ENCODE data around the gene HSBP1L1.

The HSBP1L1 gene

GRCh38 chr18:79940814-79941472 lies 23.5 kb upstream of the HSBP1L1 start:
- H3K9me3 ChIP-seq (ENCODE audit: control insufficient read depth in 1 of 2, low read length in 2 of 2), result peaks cover 0 to 3% of the 10 kb centered on the region in 2 donors
- H3K27me3 ChIP-seq (ENCODE audit: low read depth, low read length), result no peaks in the 10 kb centered on the region
- no peak overlapping the region for H3K27ac ChIP-seq (ENCODE audit: low read length)
- peaks cover 20 to 45% of the 10 kb centered on the region in 2 donors for H3K36me3 ChIP-seq (ENCODE audit: control insufficient read depth in 1 of 2, insufficient read depth in 2 of 2, low read length in 2 of 2)
- no peak overlapping the region for H3K4me3 ChIP-seq (ENCODE audit: low read depth in 1 of 2, low read length in 2 of 2)
- H3K4me1 ChIP-seq (ENCODE audit: control insufficient read depth in 1 of 2, insufficient read depth in 2 of 2, low read length in 2 of 2), result peaks cover 0 to 19% of the 10 kb centered on the region in 2 donors

GRCh38 chr18:79941473-79942119 lies 22.8 kb upstream of the HSBP1L1 start:
- no peak overlapping the region for H3K27ac ChIP-seq (ENCODE audit: low read length)
- peaks cover 0 to 3% of the 10 kb centered on the region in 2 donors for H3K9me3 ChIP-seq (ENCODE audit: control insufficient read depth in 1 of 2, low read length in 2 of 2)
- peaks cover 0 to 19% of the 10 kb centered on the region in 2 donors for H3K4me1 ChIP-seq (ENCODE audit: control insufficient read depth in 1 of 2, insufficient read depth in 2 of 2, low read length in 2 of 2)
- H3K4me3 ChIP-seq (ENCODE audit: low read depth in 1 of 2, low read length in 2 of 2), result no peak overlapping the region
- no peaks in the 10 kb centered on the region for H3K27me3 ChIP-seq (ENCODE audit: low read depth, low read length)
- peaks cover 20 to 45% of the 10 kb centered on the region in 2 donors for H3K36me3 ChIP-seq (ENCODE audit: control insufficient read depth in 1 of 2, insufficient read depth in 2 of 2, low read length in 2 of 2)

- no peak overlapping the region for H3K4me3 ChIP-seq (ENCODE audit: low read depth in 1 of 2, low read length in 2 of 2)
- H3K9me3 ChIP-seq (ENCODE audit: control insufficient read depth in 1 of 2, low read length in 2 of 2), result peaks cover 0 to 3% of the 10 kb centered on the region in 2 donors
- H3K27ac ChIP-seq (ENCODE audit: low read length), result no peak overlapping the region
- H3K4me1 ChIP-seq (ENCODE audit: control insufficient read depth in 1 of 2, insufficient read depth in 2 of 2, low read length in 2 of 2), result peaks cover 0 to 23% of the 10 kb centered on the region in 2 donors
- H3K36me3 ChIP-seq (ENCODE audit: control insufficient read depth in 1 of 2, insufficient read depth in 2 of 2, low read length in 2 of 2), result peaks cover 20 to 43% of the 10 kb centered on the region in 2 donors
- H3K27me3 ChIP-seq (ENCODE audit: low read depth, low read length), result no peaks in the 10 kb centered on the region
Observed at GRCh38 chr18:79942211-79942610, 22.2 kb upstream of the HSBP1L1 start.

- H3K36me3 ChIP-seq (ENCODE audit: control insufficient read depth in 1 of 2, insufficient read depth in 2 of 2, low read length in 2 of 2), result peaks cover 20 to 37% of the 10 kb centered on the region in 2 donors
- no peak overlapping the region for H3K27ac ChIP-seq (ENCODE audit: low read length)
- peaks cover 0 to 23% of the 10 kb centered on the region in 2 donors for H3K4me1 ChIP-seq (ENCODE audit: control insufficient read depth in 1 of 2, insufficient read depth in 2 of 2, low read length in 2 of 2)
Observed at GRCh38 chr18:79942786-79943607, 21.4 kb upstream of the HSBP1L1 start.

GRCh38 chr18:79943608-79944125 lies 20.8 kb upstream of the HSBP1L1 start:
- Histone ChIP-seq H3K27ac (ENCODE audit: low read length) (no peak overlapping the region), H3K36me3 (ENCODE audit: control insufficient read depth in 1 of 2, insufficient read depth in 2 of 2, low read length in 2 of 2) (peaks cover 20 to 34% of the 10 kb centered on the region in 2 donors), H3K4me1 (ENCODE audit: control insufficient read depth in 1 of 2, insufficient read depth in 2 of 2, low read length in 2 of 2) (peaks cover 0 to 23% of the 10 kb centered on the region in 2 donors)

More at GRCh38 chr18:79942786-79943607, 21.4 kb upstream of the HSBP1L1 start:
- H3K27me3 ChIP-seq (ENCODE audit: low read depth, low read length), result no peaks in the 10 kb centered on the region
- peaks cover 0 to 3% of the 10 kb centered on the region in 2 donors for H3K9me3 ChIP-seq (ENCODE audit: control insufficient read depth in 1 of 2, low read length in 2 of 2)
- H3K4me3 ChIP-seq (ENCODE audit: low read depth in 1 of 2, low read length in 2 of 2), result no peak overlapping the region

GRCh38 chr18:79944126-79944731 lies 20.2 kb upstream of the HSBP1L1 start:
- Histone ChIP-seq H3K4me1 (ENCODE audit: control insufficient read depth in 1 of 2, insufficient read depth in 2 of 2, low read length in 2 of 2) (peaks cover 4 to 28% of the 10 kb centered on the region in 2 donors), H3K4me3 (ENCODE audit: low read depth in 1 of 2, low read length in 2 of 2) (no peak overlapping the region), H3K36me3 (ENCODE audit: control insufficient read depth in 1 of 2, insufficient read depth in 2 of 2, low read length in 2 of 2) (peaks cover 20 to 34% of the 10 kb centered on the region in 2 donors), H3K27me3 (ENCODE audit: low read depth, low read length) (no peaks in the 10 kb centered on the region), H3K27ac (ENCODE audit: low read length) (no peak overlapping the region), H3K9me3 (ENCODE audit: control insufficient read depth in 1 of 2, low read length in 2 of 2) (peaks cover 0 to 3% of the 10 kb centered on the region in 2 donors)

More at GRCh38 chr18:79943608-79944125, 20.8 kb upstream of the HSBP1L1 start:
- Histone ChIP-seq H3K27me3 (ENCODE audit: low read depth, low read length) (no peaks in the 10 kb centered on the region), H3K4me3 (ENCODE audit: low read depth in 1 of 2, low read length in 2 of 2) (no peak overlapping the region), H3K9me3 (ENCODE audit: control insufficient read depth in 1 of 2, low read length in 2 of 2) (peaks cover 0 to 3% of the 10 kb centered on the region in 2 donors)

GRCh38 chr18:79944746-79945117 lies 19.7 kb upstream of the HSBP1L1 start:
- peaks cover 20 to 34% of the 10 kb centered on the region in 2 donors for H3K36me3 ChIP-seq (ENCODE audit: control insufficient read depth in 1 of 2, insufficient read depth in 2 of 2, low read length in 2 of 2)
- no peak overlapping the region for H3K4me3 ChIP-seq (ENCODE audit: low read depth in 1 of 2, low read length in 2 of 2)
- H3K27me3 ChIP-seq (ENCODE audit: low read depth, low read length), result no peaks in the 10 kb centered on the region
- H3K27ac ChIP-seq (ENCODE audit: low read length), result no peak overlapping the region
- H3K9me3 ChIP-seq (ENCODE audit: control insufficient read depth in 1 of 2, low read length in 2 of 2), result peaks cover 0 to 3% of the 10 kb centered on the region in 2 donors
- H3K4me1 ChIP-seq (ENCODE audit: control insufficient read depth in 1 of 2, insufficient read depth in 2 of 2, low read length in 2 of 2), result peaks cover 4 to 33% of the 10 kb centered on the region in 2 donors

GRCh38 chr18:79945118-79946042 lies 19.1 kb upstream of the HSBP1L1 start:
- Histone ChIP-seq H3K27me3 (ENCODE audit: low read depth, low read length) (no peaks in the 10 kb centered on the region), H3K4me1 (ENCODE audit: control insufficient read depth in 1 of 2, insufficient read depth in 2 of 2, low read length in 2 of 2) (peaks cover 4 to 40% of the 10 kb centered on the region in 2 donors), H3K9me3 (ENCODE audit: control insufficient read depth in 1 of 2, low read length in 2 of 2) (no peaks in the 10 kb centered on the region), H3K36me3 (ENCODE audit: control insufficient read depth in 1 of 2, insufficient read depth in 2 of 2, low read length in 2 of 2) (peaks cover 20 to 34% of the 10 kb centered on the region in 2 donors), H3K27ac (ENCODE audit: low read length) (no peak overlapping the region), H3K4me3 (ENCODE audit: low read depth in 1 of 2, low read length in 2 of 2) (no peak overlapping the region)

- Histone ChIP-seq H3K27ac (ENCODE audit: low read length) (no peak overlapping the region), H3K36me3 (ENCODE audit: control insufficient read depth in 1 of 2, insufficient read depth in 2 of 2, low read length in 2 of 2) (peaks cover 10 to 16% of the 10 kb centered on the region in 2 donors)
Observed at GRCh38 chr18:79947054-79947755, 17.2 kb upstream of the HSBP1L1 start.

More at GRCh38 chr18:79947054-79947755, 17.2 kb upstream of the HSBP1L1 start:
- Histone ChIP-seq H3K4me1 (ENCODE audit: control insufficient read depth in 1 of 2, insufficient read depth in 2 of 2, low read length in 2 of 2) (peaks cover 4 to 46% of the 10 kb centered on the region in 2 donors), H3K9me3 (ENCODE audit: control insufficient read depth in 1 of 2, low read length in 2 of 2) (no peaks in the 10 kb centered on the region), H3K4me3 (ENCODE audit: low read depth in 1 of 2, low read length in 2 of 2) (no peak overlapping the region), H3K27me3 (ENCODE audit: low read depth, low read length) (no peaks in the 10 kb centered on the region)
